NCI-H345 (cell line): ENCODE measurements around the gene SLC49A3.
A peak's percentile ranks its signal among the peaks of the same experiment; 100 is the strongest.
"Not testable (repeated sequence)": the region's sequence is repeated elsewhere in the genome, so short reads cannot be mapped to it uniquely, and the experiment has no call there.

Experiments
- DNase-seq: peaks from one replicate; lab custom pipeline; 2025; lab: John Stamatoyannopoulos, UW

Gene SLC49A3

GRCh38 chr4:653080-653821 is 35.7 kb downstream of the SLC49A3 start:
- no peak for DNase-seq

- DNase-seq, result no peak
Observed at GRCh38 chr4:651884-652642, 36.9 kb downstream of the SLC49A3 start.

GRCh38 chr4:650951-651883 is 37.7 kb downstream of the SLC49A3 start:
- DNase-seq, result peak; percentile 56

DNA sequence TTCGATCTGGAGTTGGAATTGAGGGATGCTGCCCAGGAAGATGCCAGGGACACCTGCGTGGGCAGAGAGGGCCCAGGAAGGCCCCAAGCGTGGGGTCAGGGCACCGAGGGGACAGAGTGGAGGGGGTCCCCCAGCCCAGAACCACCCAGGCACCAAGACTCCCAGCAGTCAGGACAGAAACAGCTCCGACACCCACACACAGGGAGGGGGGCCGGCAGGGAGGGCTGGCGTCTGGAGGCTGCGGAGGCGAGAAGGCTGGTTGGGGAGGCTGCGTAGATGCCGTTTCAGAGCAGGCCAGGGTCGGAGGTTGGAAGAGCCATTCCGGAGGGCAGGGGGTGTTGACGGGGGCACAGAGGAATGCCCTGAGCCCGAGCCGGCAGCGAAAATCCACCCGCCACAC is 38.5 kb downstream of the SLC49A3 start:
- DNase-seq, result no peak

DNA sequence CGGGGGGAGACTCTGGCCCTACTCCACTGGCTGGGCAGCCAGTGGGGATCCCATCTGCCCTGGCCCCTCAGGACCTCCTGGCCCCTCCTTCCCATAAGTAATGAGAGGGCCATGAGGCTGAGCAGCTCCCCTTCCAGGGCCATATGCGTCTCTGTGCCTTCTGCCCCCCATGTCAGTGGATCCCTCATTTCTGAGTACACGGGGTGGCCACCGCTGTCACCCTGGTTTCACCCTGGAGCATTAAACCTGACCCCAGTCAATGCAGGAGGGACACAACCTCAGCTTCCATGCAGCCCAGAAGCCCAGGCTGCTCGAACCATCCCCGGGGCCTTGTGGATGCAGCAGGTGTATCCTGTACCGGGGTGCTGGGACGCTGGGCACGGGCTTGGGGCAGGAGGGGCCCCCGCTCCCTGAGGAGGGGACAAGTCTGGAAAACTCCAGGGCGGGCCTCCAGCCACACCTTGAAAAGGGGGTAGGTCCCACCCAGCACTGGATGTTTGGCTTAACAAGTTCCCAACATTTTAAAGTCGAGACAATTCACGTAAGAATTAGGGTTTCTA is 39.1 kb downstream of the SLC49A3 start:
- DNase-seq, result no peak

DNA sequence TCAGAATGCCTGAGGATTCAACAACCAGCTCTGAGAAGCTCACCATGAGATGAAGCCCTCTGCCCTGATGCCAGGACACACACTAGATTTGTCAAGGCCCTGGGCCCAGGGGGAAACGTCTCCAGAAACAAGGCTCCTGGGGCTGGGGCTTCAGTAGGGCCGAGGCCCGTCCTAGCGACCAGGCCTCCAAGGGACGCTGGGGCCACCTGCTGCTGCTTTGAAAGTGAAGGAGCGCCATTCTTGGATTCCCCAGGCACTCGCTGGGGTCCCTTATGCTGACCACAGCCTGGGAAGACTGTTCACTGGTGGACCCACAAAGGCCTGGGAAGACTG is 39.7 kb downstream of the SLC49A3 start:
- DNase-seq, result no peak

GRCh38 chr4:648579-649292 is 40.2 kb downstream of the SLC49A3 start:
- no peak for DNase-seq

GRCh38 chr4:647481-647880 is 41.5 kb downstream of the SLC49A3 start:
- no peak for DNase-seq

- no peak for DNase-seq
Observed at GRCh38 chr4:646460-646859, 42.5 kb downstream of the SLC49A3 start.

DNA sequence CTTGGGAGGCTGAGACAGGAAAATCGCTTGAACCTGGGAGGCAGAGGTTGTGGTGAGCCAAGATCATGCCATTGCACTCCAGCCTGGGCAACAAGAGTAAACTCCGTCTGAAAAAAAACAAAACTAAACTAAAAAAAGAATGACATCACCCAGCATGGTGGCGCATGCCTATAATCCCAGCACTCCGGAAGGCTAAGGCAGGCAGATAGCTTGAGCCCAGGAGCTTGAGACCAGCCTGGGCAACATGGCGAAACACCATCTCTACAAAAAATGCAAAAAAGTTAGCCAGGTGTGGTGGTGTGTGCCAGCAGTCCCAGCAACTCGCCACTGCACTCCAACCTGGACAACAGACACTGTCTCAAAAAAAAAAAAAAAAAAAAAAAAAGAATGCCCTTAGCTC is 46.6 kb downstream of the SLC49A3 start:
- not testable (repeated sequence) for DNase-seq

- DNase-seq, result no peak
Observed at GRCh38 chr4:637536-638280, 51.2 kb downstream of the SLC49A3 start.

- no peak for DNase-seq
Observed at GRCh38 chr4:636628-637159, 52.3 kb downstream of the SLC49A3 start.

DNA sequence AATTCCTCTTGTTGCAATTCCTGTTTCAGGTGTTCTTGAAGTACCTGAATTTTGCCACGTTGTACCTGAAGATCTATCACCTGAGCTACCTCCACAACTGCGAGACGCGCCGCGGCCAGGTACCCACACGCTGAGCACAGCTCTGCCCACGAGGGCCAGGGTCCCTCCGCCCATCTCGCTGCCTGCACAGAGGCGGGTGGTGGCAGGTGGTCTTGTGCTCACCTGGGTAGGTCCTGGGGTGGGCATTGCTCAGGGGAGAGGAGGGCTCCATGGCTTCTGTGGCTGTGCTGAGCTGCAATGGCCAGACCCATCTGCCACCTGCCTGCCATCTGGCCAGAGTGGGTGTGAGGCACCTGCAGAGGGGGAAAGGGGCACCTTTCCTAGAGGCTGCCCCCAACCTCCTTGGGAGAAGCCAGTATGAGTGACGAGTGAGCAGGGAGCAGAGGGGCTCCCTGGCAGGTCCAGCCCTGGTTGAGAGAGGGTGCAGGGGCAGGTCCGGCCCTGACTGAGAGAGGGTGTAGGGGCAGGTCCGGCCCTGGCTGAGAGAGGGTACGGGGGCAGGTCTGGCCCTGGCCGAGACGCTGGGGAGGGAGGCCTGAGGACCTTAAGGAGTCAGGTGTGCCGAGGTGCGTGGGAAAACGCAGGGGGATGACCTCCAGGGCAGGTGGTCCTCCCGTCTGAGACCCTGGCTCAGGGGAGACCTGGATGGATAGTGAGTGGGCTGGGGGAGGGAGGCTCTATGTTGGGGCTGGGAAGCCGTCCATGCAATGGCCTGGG is 52.9 kb downstream of the SLC49A3 start:
- no peak for DNase-seq

GRCh38 chr4:635066-635835 is 53.7 kb downstream of the SLC49A3 start:
- DNase-seq, result not testable (repeated sequence)

GRCh38 chr4:634599-634985 is 54.4 kb downstream of the SLC49A3 start:
- no peak for DNase-seq

DNA sequence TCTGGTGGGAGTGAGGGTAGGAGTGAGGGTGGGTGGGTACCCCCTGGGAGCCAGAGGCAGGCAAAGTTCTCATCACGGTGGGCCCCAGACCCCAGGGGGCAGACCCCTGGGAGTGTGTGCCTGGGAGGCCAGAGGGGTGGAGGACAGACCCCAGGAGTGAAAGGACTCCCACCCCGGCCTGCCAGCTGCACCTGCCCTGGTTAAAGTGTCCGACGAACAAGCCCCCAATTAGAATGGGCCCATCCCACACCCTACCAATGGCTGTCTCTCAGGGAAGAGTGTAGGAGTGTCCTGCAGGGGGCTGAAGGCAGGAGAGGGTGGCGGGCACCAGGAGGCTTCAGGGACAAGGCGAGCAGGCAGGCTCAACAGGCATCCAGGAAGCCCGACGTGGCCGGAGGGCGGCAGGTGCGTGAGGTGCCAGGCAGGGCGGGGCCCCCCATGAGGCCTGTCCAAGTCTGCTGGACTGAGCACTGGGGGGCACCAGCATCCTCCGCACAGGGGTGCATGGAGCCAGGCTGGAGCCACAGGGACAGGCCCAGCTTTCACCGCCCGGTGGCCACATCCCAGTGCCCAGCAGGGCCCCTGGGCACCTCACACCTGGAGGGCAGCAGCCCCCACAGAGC is 54.9 kb downstream of the SLC49A3 start:
- DNase-seq, result no peak

DNA sequence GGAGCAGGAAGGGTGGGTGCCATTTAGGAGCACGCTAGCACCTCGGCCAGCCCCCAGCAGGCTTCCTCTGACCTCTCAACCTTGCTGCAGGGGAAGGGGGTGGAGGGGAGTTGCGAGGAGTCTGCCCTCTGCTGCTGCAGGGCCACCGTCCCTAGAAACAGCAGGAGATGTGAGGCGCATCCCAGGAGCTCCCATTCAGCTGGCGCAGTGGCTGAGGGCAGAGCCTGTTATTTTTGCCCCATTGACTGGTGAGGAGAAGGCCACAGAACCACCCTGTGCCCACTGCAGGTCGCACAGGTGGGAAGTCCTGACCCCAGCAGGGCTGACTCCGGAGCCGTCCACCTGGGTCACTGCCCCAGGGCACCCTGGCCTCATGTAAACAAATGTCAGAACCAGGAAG is 55.5 kb downstream of the SLC49A3 start:
- DNase-seq, result no peak

GRCh38 chr4:632926-633325 is 56.0 kb downstream of the SLC49A3 start:
- DNase-seq, result peak; percentile 43
